ENCODE data around the gene LRRC32.

- TF ChIP-seq ESRRA (IDR thresholded peaks at IDR 0.05; ENCODE audit: low read length) (no peak), KDM1A (IDR thresholded peaks at IDR 0.05; ENCODE audit: borderline replicate concordance) (no peak), EZH2 (IDR thresholded peaks at IDR 0.05; ENCODE audit: borderline replicate concordance, control insufficient read depth, low read depth, low read length) (no peak), POLR2AphosphoS2 (IDR thresholded peaks at IDR 0.05; ENCODE audit: low read depth, low read length) (no peak), RFX5 (IDR thresholded peaks at IDR 0.05; ENCODE audit: low read depth, low read length) (no peak)
Observed at GRCh38 chr11:76638270-76639197, 32.0 kb downstream of the LRRC32 start.
